Mononuclear cell (primary cell): ENCODE measurements around the gene WASF2. TPM values are rescaled to one million over a fixed set of nuclear protein-coding genes. Genes with fewer than 3 reads are reported as not detected.
"Not testable (repeated sequence)": the region's sequence is repeated elsewhere in the genome, so short reads cannot be mapped to it uniquely, and the experiment has no call there.

Source experiments
- H3K27me3 ChIP-seq: 2 replicates; pipeline ENCODE4 v1.6.0; 2011; ENCODE audit warnings: low read length, control low read depth; ENCODE audit not compliant: insufficient read depth
- H3K4me1 ChIP-seq: 2 replicates; pipeline ENCODE4 v1.5.1; 2011; ENCODE audit warnings: mild to moderate bottlenecking, low read length, control low read depth; ENCODE audit not compliant: insufficient read depth
- H3K4me3 ChIP-seq: 2 replicates; pipeline ENCODE4 v1.5.1; 2011; ENCODE audit warnings: mild to moderate bottlenecking, low read length, moderate library complexity
- H3K9me3 ChIP-seq: 2 replicates; pipeline ENCODE4 v1.5.1; 2011; ENCODE audit warnings: low read depth, mild to moderate bottlenecking, control low read depth, low read length
- total RNA-seq: library from RNA; depleted of rRNA; stranded (reverse); fragments of >200 nt; gene quantifications from one replicate; pipeline ENCODE4 v1.2.3, GENCODE V29; 2012

The WASF2 gene
- total RNA-seq, 1 donor, result 29.4 TPM

GRCh38 chr1:27436204-27437159, 53.5 kb downstream of the WASF2 start:
- Histone ChIP-seq H3K9me3 (no peaks in the 10 kb centered on the region), H3K27me3 (no peaks in the 10 kb centered on the region), H3K4me1 (peaks cover 83% of the 10 kb centered on the region), H3K4me3 (peak overlapping the region; percentile 1)

GRCh38 chr1:27435566-27436203, 54.3 kb downstream of the WASF2 start:
- Histone ChIP-seq H3K27me3 (no peaks in the 10 kb centered on the region), H3K4me3 (peak overlapping the region; percentile 1), H3K9me3 (no peaks in the 10 kb centered on the region), H3K4me1 (peaks cover 91% of the 10 kb centered on the region)

DNA sequence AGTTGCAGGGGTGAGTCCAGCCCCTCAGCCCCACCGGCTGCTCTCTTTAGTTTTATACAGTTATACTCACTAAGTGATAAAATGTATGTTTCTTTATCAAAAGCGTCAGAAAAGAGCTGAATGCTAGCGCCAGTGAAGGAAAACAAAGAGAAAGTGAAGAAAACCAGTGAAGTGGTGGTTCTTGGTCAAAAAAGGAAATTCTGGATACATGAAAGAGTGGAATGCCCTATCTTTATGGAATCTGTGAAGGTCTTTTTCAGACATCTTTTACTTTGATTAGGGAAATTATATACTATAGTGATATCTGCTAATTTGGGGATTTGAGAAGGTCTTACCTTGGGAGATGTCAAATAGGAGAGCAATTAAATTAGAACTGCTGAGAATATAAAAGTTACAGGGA, 56.3 kb downstream of the WASF2 start:
- Histone ChIP-seq H3K4me1 (peaks cover 98% of the 10 kb centered on the region), H3K4me3 (no peak overlapping the region)

DNA sequence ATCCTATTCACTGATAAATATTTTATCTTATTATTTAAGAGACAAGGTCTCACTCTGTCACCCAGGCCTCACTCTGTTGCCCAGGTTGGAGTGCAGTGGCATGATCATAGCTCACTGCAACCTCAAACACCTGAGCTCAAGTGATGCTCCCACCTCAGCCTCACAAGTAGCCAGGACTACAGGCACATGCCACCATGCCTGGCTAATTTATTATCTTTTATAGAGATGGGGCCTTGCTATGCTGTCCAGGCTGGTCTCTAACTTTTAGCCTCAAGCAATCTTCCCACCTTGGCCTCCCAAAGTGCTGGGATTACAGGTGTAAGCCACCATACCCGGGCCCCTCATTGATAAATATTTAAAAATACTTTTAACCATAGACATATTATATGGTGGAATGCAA, 57.2 kb downstream of the WASF2 start:
- peaks cover 98% of the 10 kb centered on the region for H3K4me1 ChIP-seq
- H3K4me3 ChIP-seq, result not testable (repeated sequence)

More for the DNA sequence above, 56.3 kb downstream of the WASF2 start:
- Histone ChIP-seq H3K27me3 (no peaks in the 10 kb centered on the region), H3K9me3 (no peaks in the 10 kb centered on the region)

GRCh38 chr1:27431601-27431940, 58.4 kb downstream of the WASF2 start:
- H3K9me3 ChIP-seq, result no peaks in the 10 kb centered on the region
- no peaks in the 10 kb centered on the region for H3K27me3 ChIP-seq
- H3K4me1 ChIP-seq, result peaks cover 99% of the 10 kb centered on the region
- H3K4me3 ChIP-seq, result no peak overlapping the region

More for the DNA sequence above, 57.2 kb downstream of the WASF2 start:
- not testable (repeated sequence) for H3K27me3 ChIP-seq, H3K9me3 ChIP-seq

DNA sequence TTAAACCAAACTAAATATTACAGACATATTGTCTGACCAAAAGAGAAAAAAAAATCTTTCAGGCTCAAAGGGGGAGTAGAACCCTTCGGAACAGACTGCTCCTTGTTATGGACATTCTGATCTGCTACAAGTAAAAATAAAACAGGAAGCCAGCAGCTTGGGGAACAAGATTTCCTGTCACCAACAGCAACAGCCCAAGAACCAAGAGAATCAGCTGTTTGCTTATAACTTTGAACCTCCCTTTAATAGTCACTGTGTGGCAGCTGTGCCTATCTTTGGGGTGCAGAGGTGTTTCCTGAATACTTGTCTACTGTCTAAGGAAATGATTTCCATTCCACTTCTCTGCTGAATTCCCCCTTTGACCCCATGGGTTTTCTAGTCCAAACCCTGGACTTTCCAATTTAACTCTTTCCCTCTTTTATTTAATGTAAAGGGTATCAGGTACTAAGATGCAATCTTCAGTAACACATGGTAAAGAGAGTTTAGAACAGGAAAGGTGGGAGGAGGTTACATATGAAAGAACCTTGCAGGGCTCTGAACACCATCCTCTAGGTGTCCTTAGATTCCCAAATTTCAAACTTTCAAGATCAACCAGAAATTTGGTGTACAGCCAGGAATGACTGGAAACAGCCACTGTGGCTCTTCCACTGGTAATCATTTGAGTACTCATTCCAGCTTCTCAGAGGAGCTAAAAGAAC, 58.9 kb downstream of the WASF2 start:
- H3K27me3 ChIP-seq, result no peaks in the 10 kb centered on the region
- H3K4me3 ChIP-seq, result no peak overlapping the region
- peaks cover 99% of the 10 kb centered on the region for H3K4me1 ChIP-seq

GRCh38 chr1:27429029-27429425, 60.9 kb downstream of the WASF2 start:
- no peaks in the 10 kb centered on the region for H3K27me3 ChIP-seq
- H3K4me3 ChIP-seq, result no peak overlapping the region
- H3K9me3 ChIP-seq, result no peaks in the 10 kb centered on the region
- H3K4me1 ChIP-seq, result peaks cover 88% of the 10 kb centered on the region

More for the DNA sequence above, 58.9 kb downstream of the WASF2 start:
- no peaks in the 10 kb centered on the region for H3K9me3 ChIP-seq

- H3K9me3 ChIP-seq, result no peaks in the 10 kb centered on the region
- no peak overlapping the region for H3K4me3 ChIP-seq
- H3K27me3 ChIP-seq, result no peaks in the 10 kb centered on the region
- H3K4me1 ChIP-seq, result peaks cover 85% of the 10 kb centered on the region
Measured at GRCh38 chr1:27428316-27429028, 61.5 kb downstream of the WASF2 start.

GRCh38 chr1:27427816-27428315, 62.1 kb downstream of the WASF2 start:
- Histone ChIP-seq H3K9me3 (no peaks in the 10 kb centered on the region), H3K4me1 (peaks cover 85% of the 10 kb centered on the region), H3K4me3 (no peak overlapping the region), H3K27me3 (no peaks in the 10 kb centered on the region)

GRCh38 chr1:27427329-27427728, 62.6 kb downstream of the WASF2 start:
- Histone ChIP-seq H3K27me3 (no peaks in the 10 kb centered on the region), H3K4me3 (no peak overlapping the region), H3K4me1 (peaks cover 85% of the 10 kb centered on the region)

GRCh38 chr1:27423709-27424108, 66.3 kb downstream of the WASF2 start:
- H3K4me1 ChIP-seq, result peaks cover 64% of the 10 kb centered on the region

More at GRCh38 chr1:27427329-27427728, 62.6 kb downstream of the WASF2 start:
- no peaks in the 10 kb centered on the region for H3K9me3 ChIP-seq

DNA sequence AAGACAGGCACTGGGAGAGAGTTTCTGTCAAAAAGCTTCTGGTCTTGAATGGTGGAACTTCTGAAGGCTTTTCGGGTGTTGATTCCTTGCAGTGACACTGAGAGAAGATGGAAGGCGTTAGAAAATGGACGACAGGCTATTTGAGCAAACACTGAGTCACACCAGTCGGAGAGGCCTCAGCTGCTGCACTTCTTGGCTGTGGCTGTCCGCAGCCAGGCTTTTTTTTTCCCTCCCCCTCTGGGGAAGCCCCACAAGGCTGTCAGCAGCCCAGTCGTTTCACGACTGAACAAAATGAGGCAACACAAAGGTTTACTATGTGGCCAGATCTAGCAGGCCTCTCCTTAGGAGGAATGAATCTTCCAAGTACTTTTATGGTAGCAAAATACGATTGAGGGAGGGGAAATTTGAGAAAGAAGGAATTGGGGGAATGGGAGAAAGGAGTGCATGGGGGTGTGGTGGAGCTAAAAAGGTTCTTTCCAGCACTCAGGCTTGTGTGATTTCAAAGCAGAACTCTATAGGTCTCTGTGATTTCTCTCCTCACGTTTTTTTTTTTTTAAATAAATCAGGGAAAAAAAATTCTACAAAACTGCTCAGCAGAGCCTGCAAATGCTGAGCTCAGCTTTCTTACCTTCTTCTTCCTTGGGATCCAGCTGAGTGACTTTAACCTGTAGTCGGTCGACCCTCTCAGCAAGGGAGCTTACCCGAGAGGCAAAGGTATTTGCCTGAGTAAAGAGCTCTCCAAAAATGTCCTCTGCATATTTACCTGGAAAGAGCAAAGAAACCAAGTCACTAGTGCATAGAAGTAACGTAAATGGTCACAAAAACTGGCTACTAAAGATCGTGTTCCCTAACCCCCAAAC, 71.4 kb downstream of the WASF2 start:
- Histone ChIP-seq H3K4me3 (no peak overlapping the region), H3K4me1 (peaks cover 45% of the 10 kb centered on the region), H3K27me3 (no peaks in the 10 kb centered on the region), H3K9me3 (no peaks in the 10 kb centered on the region)

More at GRCh38 chr1:27423709-27424108, 66.3 kb downstream of the WASF2 start:
- no peaks in the 10 kb centered on the region for H3K9me3 ChIP-seq
- no peak overlapping the region for H3K4me3 ChIP-seq
- H3K27me3 ChIP-seq, result no peaks in the 10 kb centered on the region

GRCh38 chr1:27417713-27418112, 72.3 kb downstream of the WASF2 start:
- Histone ChIP-seq H3K4me3 (no peak overlapping the region), H3K27me3 (no peaks in the 10 kb centered on the region), H3K9me3 (no peaks in the 10 kb centered on the region), H3K4me1 (peaks cover 38% of the 10 kb centered on the region)
